ENCODE measurements around the gene GALNT17.

The GALNT17 gene

DNA sequence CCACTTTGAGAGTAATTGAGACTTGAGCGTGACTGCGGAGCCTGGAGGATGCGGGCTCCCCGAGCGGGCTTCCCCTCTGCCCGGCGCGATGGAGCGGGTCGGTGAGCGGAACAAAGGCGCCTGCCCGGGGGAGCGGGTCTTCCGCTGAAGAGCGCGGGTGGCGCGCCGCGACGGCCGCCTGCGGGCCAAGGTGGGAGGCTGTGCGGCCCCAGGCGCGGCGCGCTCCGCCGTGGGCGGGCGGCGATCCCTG is at the start of gene GALNT17:
Gene GALNT17, plus strand, starts transcription at position 18 of the 250 bp plus-strand sequence.
- no peaks in the 10 kb centered on the region for H3K36me3 Mint-ChIP-seq (ENCODE audit: low read depth)
- no peak for DNase-seq
- H3K27me3 Mint-ChIP-seq, result peaks cover 37% of the 10 kb centered on the region
- H3K9me3 Mint-ChIP-seq, result no peaks in the 10 kb centered on the region
- no peak within 1 kb of the TSS for H3K4me3 Mint-ChIP-seq
- no peak within 1 kb of the TSS for H3K27ac Mint-ChIP-seq
- H3K4me1 Mint-ChIP-seq (ENCODE audit: low read depth), result no peaks in the 10 kb centered on the region

DNA sequence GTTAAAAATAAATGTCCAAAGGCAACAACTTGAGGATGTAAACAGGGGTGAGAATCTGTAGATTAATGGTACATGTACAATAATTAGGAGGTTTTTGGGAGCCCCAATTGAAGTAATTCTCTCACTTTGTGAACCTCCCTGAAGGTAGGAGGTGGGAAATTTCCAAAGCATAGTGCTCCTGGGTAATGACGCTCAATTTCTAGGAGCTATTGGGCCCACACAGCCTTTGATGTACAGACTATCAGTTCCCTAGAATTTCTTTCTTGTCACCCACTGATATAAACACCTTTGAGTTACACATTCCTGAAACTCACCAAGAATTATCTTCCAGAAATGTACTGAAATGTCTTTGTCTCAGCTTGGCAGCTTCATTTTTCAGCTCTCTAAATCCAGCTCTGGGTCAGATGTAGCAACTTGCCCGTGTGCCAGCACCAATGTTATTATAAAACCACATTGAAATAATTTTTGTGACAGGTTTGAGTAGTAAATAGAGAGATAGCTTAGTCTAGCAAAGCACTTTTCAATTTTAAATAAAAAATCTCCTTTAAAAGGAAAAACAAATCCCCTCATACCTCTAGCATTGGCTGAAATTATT is 36.6 kb upstream of the GALNT17 start:
- Mint-ChIP-seq H3K9me3 (peaks cover 32% of the 10 kb centered on the region), H3K27me3 (no peaks in the 10 kb centered on the region)

DNA sequence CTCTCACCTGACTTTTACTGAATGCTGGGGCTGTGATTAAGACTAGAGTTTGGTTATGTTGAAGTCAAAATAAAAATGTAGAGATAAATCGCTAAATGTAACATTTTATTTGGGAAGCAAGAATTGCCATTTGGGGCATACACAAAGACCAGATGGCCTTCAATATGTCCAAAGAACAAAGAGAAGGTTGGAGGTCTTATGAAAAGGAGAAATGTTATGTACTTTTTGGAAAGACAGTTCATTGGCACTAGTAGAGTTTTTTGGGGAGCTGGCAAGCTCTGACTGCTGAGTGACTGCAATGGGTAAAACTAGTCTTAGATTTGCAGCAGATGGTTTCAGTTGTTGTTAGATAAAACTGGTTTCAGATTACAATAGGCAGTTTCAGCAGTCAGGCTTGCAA is 35.6 kb upstream of the GALNT17 start:
- H3K27me3 Mint-ChIP-seq, result no peaks in the 10 kb centered on the region

More for the DNA sequence above, 36.6 kb upstream of the GALNT17 start:
- no peak for DNase-seq
- Mint-ChIP-seq H3K4me3 (no peak overlapping the region), H3K27ac (no peak overlapping the region), H3K36me3 (ENCODE audit: low read depth) (no peaks in the 10 kb centered on the region), H3K4me1 (ENCODE audit: low read depth) (no peaks in the 10 kb centered on the region)

DNA sequence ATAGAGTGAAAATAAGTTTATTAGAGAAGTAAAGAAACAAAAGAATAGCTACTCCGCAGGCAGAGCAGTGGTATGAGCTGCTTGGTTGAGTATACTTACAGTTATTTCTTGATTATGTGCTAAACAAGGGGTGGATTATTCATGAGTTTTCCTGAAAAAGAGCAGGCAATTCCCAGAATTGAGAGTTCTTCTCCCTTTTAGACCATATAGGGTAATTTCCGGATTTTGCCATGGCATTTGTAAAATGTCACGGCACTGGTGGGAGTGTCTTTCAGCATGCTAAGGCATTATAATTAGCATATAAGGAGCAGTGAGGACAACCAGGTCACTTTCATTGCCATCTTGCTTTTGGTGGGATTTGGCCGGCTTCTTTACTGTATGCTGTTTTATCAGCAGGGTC is 25.7 kb upstream of the GALNT17 start:
- H3K4me1 Mint-ChIP-seq (ENCODE audit: low read depth), result no peaks in the 10 kb centered on the region
- peaks cover 16% of the 10 kb centered on the region for H3K9me3 Mint-ChIP-seq
- H3K27ac Mint-ChIP-seq, result no peak overlapping the region
- DNase-seq, result no peak
- no peak overlapping the region for H3K4me3 Mint-ChIP-seq
- no peaks in the 10 kb centered on the region for H3K36me3 Mint-ChIP-seq (ENCODE audit: low read depth)
- H3K27me3 Mint-ChIP-seq, result no peaks in the 10 kb centered on the region

More for the DNA sequence above, 35.6 kb upstream of the GALNT17 start:
- peaks cover 29% of the 10 kb centered on the region for H3K9me3 Mint-ChIP-seq
- no peak for DNase-seq
- no peak overlapping the region for H3K27ac Mint-ChIP-seq
- no peaks in the 10 kb centered on the region for H3K36me3 Mint-ChIP-seq (ENCODE audit: low read depth)
- H3K4me1 Mint-ChIP-seq (ENCODE audit: low read depth), result no peaks in the 10 kb centered on the region
- H3K4me3 Mint-ChIP-seq, result no peak overlapping the region

DNA sequence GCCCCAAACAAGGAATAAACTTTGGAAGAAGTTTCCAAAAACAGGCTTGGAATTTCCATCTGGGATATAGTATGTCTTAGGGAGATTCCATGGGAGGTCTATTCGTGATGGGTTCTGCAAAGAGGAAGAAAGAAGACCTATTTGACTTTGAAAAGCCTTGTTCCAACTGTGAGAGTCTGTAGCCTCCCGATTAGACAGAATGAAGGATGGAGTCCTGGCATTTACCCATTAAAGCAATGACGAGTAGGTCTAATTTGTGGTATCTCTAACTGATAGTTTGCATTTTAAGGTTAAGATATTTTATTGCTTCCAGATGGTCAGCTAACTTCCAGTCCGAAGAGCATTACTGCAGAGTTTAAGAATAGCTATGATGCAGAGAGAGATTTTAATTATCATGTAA is 19.5 kb upstream of the GALNT17 start:
- H3K27ac Mint-ChIP-seq, result no peak overlapping the region
- H3K9me3 Mint-ChIP-seq, result peaks cover 14% of the 10 kb centered on the region
- H3K4me3 Mint-ChIP-seq, result no peak overlapping the region
- H3K27me3 Mint-ChIP-seq, result no peaks in the 10 kb centered on the region
- H3K36me3 Mint-ChIP-seq (ENCODE audit: low read depth), result no peaks in the 10 kb centered on the region
- no peak for DNase-seq
- no peaks in the 10 kb centered on the region for H3K4me1 Mint-ChIP-seq (ENCODE audit: low read depth)

DNA sequence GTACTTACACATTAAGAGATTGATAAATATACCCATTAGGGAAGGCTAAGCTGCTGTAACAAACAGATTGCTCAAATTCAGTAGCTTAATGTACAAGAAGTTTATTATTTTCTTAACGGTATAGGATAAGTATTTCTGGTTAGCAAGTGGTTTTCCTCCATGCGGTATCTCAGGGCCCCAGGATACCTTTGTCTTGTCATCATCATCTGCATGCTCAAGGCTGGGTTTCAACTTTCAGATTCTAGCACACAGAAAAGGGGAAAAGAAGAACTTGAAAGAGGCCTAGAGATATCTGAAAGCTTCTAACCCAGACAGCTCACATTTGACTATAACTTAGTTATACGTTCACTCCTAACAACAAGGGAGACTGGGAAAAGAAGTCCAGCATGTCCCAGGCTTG is 11.8 kb upstream of the GALNT17 start:
- H3K36me3 Mint-ChIP-seq (ENCODE audit: low read depth), result no peaks in the 10 kb centered on the region
- no peaks in the 10 kb centered on the region for H3K27me3 Mint-ChIP-seq
- DNase-seq, result no peak
- no peak overlapping the region for H3K4me3 Mint-ChIP-seq
- H3K9me3 Mint-ChIP-seq, result peaks cover 9% of the 10 kb centered on the region
- no peaks in the 10 kb centered on the region for H3K4me1 Mint-ChIP-seq (ENCODE audit: low read depth)
- H3K27ac Mint-ChIP-seq, result no peak overlapping the region

DNA sequence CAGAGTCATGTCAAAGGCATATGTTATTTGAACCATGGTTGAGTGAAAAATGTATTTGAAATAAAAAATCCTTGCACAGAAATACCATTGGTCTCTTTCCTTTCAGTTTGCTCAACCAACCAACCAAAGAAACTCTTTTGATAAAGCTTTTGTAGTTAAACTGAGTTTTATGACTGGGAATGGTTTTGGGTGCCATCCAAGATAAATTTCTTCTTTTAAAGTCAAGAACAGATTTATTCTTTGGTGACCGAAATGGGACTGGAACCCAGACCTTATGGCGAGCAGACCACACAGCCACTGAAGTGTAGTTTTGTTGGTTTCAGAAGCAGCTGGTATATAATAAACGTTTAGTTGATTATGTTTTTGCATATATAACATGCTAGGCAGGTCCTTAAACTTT is 2.8 kb upstream of the GALNT17 start:
- no peak for DNase-seq
- no peaks in the 10 kb centered on the region for H3K4me1 Mint-ChIP-seq (ENCODE audit: low read depth)
- H3K9me3 Mint-ChIP-seq, result peaks cover 4% of the 10 kb centered on the region
- peaks cover 33% of the 10 kb centered on the region for H3K27me3 Mint-ChIP-seq
- no peaks in the 10 kb centered on the region for H3K36me3 Mint-ChIP-seq (ENCODE audit: low read depth)
- no peak overlapping the region for H3K27ac Mint-ChIP-seq
- H3K4me3 Mint-ChIP-seq, result no peak overlapping the region

DNA sequence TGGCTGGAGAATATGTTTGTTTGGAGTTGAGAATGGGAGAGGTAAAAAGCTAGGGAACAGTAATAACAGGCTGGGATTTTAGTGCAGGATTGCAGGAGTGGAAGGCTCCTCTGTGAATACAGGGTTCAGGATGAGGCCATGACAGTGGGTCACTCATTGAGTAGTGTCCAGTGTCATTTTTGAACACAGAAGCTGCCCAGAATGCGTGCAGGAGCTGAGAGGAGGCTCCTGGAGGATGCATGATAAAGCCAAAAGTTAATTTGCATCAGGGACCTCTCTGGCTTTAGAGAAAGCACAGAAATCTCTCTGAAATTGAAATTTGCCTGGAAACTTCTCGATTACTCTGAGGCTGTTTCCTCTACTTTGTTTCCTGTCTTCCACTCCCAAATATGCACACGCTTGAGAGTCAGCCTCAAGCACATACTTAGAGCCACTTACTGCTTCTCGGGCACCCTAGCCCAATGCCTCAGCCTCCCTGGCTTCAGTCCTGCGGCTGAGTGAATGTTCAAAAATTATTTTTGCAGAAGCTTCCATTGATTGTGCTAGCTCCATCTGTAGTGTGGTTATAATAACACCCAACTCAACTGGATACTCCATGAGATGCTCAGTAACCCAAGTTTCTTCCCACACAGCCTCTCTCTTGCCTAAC is 1.8 kb upstream of the GALNT17 start:
- Mint-ChIP-seq H3K4me3 (no peak overlapping the region), H3K9me3 (no peaks in the 10 kb centered on the region), H3K27me3 (peaks cover 37% of the 10 kb centered on the region), H3K4me1 (ENCODE audit: low read depth) (no peaks in the 10 kb centered on the region), H3K36me3 (ENCODE audit: low read depth) (no peaks in the 10 kb centered on the region), H3K27ac (no peak overlapping the region)
- no peak for DNase-seq

DNA sequence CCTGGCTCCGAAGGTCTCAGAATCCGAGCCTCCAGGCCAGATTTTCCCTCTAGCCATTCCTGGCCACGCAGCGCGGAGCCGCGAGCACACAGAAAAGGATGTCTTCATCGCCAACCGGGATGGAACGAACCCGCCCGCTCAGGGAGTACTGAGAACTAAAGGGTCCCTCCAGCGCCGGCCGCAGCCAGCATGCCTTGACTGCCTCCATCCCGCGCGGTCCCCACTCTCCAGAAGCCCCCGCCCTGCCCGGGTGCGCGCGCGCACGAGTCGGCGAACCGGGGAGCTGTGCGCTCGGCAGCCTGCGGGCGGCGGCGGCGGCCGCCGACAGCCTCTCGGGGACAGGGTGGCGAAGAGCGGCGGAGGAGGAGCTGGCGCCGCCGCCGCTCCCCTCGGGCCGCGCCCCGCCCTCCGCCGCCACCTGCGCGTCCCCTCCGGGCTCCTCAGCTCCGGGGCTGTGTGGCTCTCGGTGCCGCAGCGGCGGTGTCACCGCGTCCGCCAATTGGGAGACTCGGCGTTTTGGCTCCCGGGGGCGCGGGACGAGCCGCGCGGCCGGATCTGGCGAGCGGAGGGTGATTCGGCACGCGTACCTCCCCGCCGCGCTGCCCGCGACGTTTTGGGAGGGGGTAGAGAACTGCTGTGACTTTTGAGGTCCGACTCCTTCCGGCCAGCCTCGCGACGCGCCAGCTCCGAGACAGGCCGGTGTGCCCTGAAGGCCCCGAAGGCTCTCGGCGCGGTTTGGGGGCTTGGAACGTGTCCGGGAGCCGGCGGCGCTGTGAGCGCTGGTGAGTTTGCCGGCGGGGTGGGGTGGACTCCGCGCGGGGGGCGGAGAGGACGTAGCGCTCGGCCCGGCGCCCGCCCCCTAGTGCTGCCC is 453 bp upstream of the GALNT17 start:
- peaks cover 37% of the 10 kb centered on the region for H3K27me3 Mint-ChIP-seq
- no peak overlapping the region for H3K4me3 Mint-ChIP-seq
- no peaks in the 10 kb centered on the region for H3K4me1 Mint-ChIP-seq (ENCODE audit: low read depth)
- H3K36me3 Mint-ChIP-seq (ENCODE audit: low read depth), result no peaks in the 10 kb centered on the region
- no peak overlapping the region for H3K27ac Mint-ChIP-seq
- H3K9me3 Mint-ChIP-seq, result no peaks in the 10 kb centered on the region
- DNase-seq, result no peak

DNA sequence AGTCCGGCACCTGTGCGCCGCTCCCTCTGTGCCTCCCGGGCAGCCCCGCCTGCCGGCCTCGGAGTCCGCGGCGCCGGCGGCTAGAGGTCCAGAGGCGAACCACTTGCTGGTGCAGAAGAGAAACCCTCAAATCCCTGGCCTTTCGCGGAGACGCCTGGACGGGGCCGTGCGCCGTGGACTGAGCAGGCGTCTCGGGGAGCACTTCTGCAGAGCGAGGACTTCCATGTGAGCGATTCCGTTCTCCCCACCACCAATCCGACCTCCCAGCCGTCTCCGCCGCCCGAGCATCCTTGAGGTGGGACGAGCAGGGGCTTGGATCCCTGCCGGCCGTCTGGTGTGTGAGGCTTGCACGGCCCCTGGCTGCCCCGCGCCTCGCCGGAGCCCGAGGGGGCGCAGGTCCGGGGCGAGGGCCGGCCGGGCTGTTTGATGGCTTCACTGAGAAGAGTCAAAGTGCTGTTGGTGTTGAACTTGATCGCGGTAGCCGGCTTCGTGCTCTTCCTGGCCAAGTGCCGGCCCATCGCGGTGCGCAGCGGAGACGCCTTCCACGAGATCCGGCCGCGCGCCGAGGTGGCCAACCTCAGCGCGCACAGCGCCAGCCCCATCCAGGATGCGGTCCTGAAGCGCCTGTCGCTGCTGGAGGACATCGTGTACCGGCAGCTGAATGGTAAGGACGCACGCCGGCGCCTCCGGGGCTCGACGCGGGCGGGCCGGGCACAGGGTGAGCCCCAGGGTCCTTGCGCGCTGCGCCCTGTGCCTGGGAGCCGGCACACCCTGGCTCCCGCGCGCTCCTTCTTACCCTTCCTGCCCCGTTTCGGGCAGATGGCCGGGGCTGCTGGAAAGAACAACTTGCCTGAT is 660 bp downstream of the GALNT17 start:
- no peak for DNase-seq
- no peak overlapping the region for H3K27ac Mint-ChIP-seq
- H3K4me1 Mint-ChIP-seq (ENCODE audit: low read depth), result no peaks in the 10 kb centered on the region
- peaks cover 37% of the 10 kb centered on the region for H3K27me3 Mint-ChIP-seq
- H3K4me3 Mint-ChIP-seq, result no peak overlapping the region
- H3K36me3 Mint-ChIP-seq (ENCODE audit: low read depth), result no peaks in the 10 kb centered on the region
- H3K9me3 Mint-ChIP-seq, result no peaks in the 10 kb centered on the region

DNA sequence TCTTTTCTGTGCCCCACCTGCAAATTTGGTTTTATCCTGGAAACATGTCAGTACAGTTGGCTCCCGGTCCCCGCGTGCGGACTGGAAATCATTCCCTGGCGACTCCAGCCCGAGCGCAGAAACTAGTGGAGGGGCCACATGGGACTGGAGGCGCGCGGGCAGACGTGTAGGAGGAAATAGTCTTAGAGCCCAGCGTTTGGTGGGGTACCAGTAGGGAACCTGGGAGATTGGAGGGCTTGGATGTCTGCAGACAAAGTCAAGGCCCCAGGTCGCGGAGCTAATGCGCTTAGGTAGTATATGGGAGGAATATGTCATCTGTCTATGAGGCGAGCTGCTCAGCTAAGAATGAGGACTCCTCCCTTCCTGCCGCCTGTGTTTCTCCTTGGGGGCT is 1.3 kb downstream of the GALNT17 start:
- Mint-ChIP-seq H3K9me3 (peaks cover 2% of the 10 kb centered on the region), H3K27ac (no peak overlapping the region), H3K36me3 (ENCODE audit: low read depth) (no peaks in the 10 kb centered on the region), H3K27me3 (peaks cover 37% of the 10 kb centered on the region), H3K4me1 (ENCODE audit: low read depth) (no peaks in the 10 kb centered on the region), H3K4me3 (no peak overlapping the region)
- no peak for DNase-seq

DNA sequence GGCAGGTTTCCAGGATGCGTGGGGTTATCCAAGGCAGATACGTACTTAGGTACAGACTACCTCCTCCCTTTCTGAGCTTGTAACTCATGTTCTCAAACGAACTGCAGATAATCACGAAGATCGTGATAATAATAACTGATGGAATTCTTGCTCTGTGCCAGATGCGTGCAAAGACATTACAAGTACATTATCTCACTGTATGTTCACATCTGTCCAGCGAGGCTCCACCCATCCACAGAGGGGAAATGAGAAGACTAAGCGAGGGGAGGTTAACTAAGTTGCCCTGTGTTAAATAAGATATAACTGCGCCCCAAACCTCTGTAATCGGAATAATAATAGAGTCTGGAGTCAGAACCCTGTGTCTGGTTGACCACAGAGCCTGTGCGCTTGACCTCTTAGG is 1.9 kb downstream of the GALNT17 start:
- H3K36me3 Mint-ChIP-seq (ENCODE audit: low read depth), result no peaks in the 10 kb centered on the region
- no peaks in the 10 kb centered on the region for H3K4me1 Mint-ChIP-seq (ENCODE audit: low read depth)
- H3K4me3 Mint-ChIP-seq, result no peak overlapping the region
- H3K27me3 Mint-ChIP-seq, result peaks cover 37% of the 10 kb centered on the region
- DNase-seq, result no peak
- no peak overlapping the region for H3K27ac Mint-ChIP-seq
- peaks cover 3% of the 10 kb centered on the region for H3K9me3 Mint-ChIP-seq

DNA sequence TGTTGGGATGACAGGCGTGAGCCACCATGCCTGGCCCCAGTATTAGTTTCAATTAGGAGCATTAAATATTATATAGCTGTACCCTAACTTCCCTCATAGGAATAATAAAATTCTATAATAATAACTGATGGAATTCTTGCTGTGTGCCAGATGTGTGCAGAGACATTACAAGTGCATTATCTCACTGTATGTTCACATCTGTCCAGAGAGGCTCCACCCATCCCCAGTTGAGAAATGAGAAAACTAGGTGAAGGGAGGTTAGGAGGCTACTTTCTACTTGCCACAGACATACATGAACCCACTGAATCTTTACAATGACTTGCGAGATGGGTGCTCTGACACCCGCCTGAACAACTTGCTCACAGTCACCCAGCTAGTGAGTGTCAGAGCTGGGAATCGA is 3.2 kb downstream of the GALNT17 start:
- peaks cover 5% of the 10 kb centered on the region for H3K9me3 Mint-ChIP-seq
- no peak for DNase-seq
- H3K4me1 Mint-ChIP-seq (ENCODE audit: low read depth), result no peaks in the 10 kb centered on the region
- no peak overlapping the region for H3K4me3 Mint-ChIP-seq
- no peaks in the 10 kb centered on the region for H3K36me3 Mint-ChIP-seq (ENCODE audit: low read depth)
- no peak overlapping the region for H3K27ac Mint-ChIP-seq
- peaks cover 30% of the 10 kb centered on the region for H3K27me3 Mint-ChIP-seq

DNA sequence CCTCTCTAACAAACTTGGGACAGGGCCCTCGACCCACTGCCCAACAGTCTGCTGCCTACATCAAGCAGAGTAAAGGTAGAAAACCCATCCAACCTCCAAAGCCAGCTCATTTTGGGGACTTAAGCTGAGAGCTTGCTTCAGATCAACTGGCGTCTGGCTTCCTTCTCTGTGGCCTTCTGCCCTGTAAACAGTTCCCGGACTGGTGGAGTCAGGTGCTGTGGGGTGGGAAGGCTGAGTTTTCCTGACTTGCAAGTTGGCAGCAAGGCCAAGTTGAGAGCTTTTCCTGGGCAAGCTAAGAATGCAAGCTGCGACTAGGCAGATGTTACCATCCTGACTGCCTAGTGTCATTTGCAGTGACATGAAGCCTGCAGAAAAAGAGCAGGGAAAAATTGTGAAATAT is 3.7 kb downstream of the GALNT17 start:
- H3K27ac Mint-ChIP-seq, result no peak overlapping the region
- no peaks in the 10 kb centered on the region for H3K4me1 Mint-ChIP-seq (ENCODE audit: low read depth)
- DNase-seq, result no peak
- no peak overlapping the region for H3K4me3 Mint-ChIP-seq
- H3K36me3 Mint-ChIP-seq (ENCODE audit: low read depth), result no peaks in the 10 kb centered on the region
- H3K27me3 Mint-ChIP-seq, result peaks cover 25% of the 10 kb centered on the region
- H3K9me3 Mint-ChIP-seq, result peaks cover 5% of the 10 kb centered on the region

All from activated T-cell treated with anti-CD3 and anti-CD28 coated beads, Interleukin-2, amount 50 U/mL, for 24 hours (primary cell).